Breast epithelium (tissue), 4 donors: ENCODE data around the gene SFSWAP. TPM values are rescaled to one million over a fixed set of nuclear protein-coding genes. Genes with fewer than 3 reads are reported as not detected.

Experiments used
- DNase-seq, 2 donors: peaks; one replicate each; pipeline ENCODE4 v3.0.0-alpha.2; 2019; ENCODE audit warnings: low spot score in 2 of 2
- H3K27ac ChIP-seq, 2 donors: fragments of 200-600 bp; sonication (generic) in 1 of 2; one replicate each; pipeline ENCODE4 v1.5.1; 2016 to 2019; ENCODE audit warnings: mild to moderate bottlenecking in 1 of 2
- H3K27me3 ChIP-seq, 2 donors: fragments of 200-600 bp; sonication (generic) in 1 of 2; one replicate each; pipeline versions ENCODE4 v1.5.1 to v1.6.0; 2017 to 2019; ENCODE audit warnings: control low read depth in 1 of 2, mild to moderate bottlenecking in 1 of 2
- H3K36me3 ChIP-seq: fragments of 200-600 bp; one replicate; pipeline ENCODE4 v1.5.1; 2019
- H3K4me1 ChIP-seq, 2 donors: fragments of 200-600 bp; sonication (generic); one replicate each; pipeline ENCODE4 v1.5.1; 2016 to 2019; ENCODE audit warnings: control low read depth in 1 of 2
- H3K4me3 ChIP-seq, 3 donors: fragments of 200-600 bp; sonication (generic); 1 replicate in 2 of 3; 2 replicates in 1 of 3; pipeline ENCODE4 v1.5.1; 2016 to 2019; ENCODE audit warnings: mild to moderate bottlenecking in 3 of 3, moderate library complexity in 2 of 3
- H3K9me3 ChIP-seq, 2 donors: fragments of 200-600 bp; sonication (generic) in 1 of 2; one replicate each; pipeline ENCODE4 v1.5.1; 2016 to 2019; ENCODE audit warnings: control low read depth in 1 of 2
- POLR2A ChIP-seq: fragments of 450-650 bp; IDR thresholded peaks from one replicate; pipeline ENCODE4 v1.6.1; 2016; ENCODE audit warnings: antibody characterized with exemption, mild to moderate bottlenecking, moderate library complexity
- POLR2AphosphoS5 ChIP-seq, 3 donors: sonication (generic); formaldehyde crosslinking; IDR thresholded peaks; one replicate each; pipeline ENCODE4 v1.6.1; 2017; ENCODE audit warnings: antibody characterized with exemption in 3 of 3
- intact Hi-C: fragments of 100-400 bp; cut with DNase I; formaldehyde crosslinking; loops from one replicate; pipeline ENCODE4 v1.15.1; 2023; ENCODE audit warnings: low total_unique reads
- total RNA-seq, 3 donors: library from RNA; depleted of rRNA; stranded (reverse); fragments of >200 nt; gene quantifications; one replicate each; pipeline ENCODE4 v1.1.0, GENCODE V29; 2016
- TF ChIP-seq, protein P1 (sequence below), 3 donors: fragments of 450-650 bp; IDR thresholded peaks; one replicate each; pipeline ENCODE4 v1.5.1; 2016 to 2017; ENCODE audit warnings: antibody characterized with exemption in 3 of 3, mild to moderate bottlenecking in 3 of 3, moderate library complexity in 3 of 3

The SFSWAP gene
- total RNA-seq, 3 donors from 2014 or later = 34.9 to 54.7 (median 49.8) TPM

DNA sequence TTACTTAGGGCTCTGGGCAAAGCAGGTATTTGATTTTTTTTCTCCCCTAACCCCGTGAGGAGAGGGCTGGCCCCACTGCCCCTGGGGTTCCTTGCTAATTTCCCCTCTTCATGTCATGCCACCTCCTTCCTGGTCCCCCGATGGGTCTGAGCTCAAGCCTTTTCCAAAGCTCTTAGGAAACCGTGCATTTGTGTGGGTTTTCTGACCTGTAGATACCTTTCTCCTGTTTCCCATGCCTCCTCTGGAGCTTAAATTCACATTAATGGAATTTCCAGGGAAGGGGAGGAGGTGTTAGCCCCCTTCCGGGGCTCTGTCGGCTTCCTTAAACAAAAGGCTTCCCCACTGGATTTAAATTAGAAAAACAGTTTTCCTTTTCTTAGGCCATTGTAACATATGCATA lies 12.6 kb downstream of the SFSWAP start:
- H3K27me3 ChIP-seq = no peaks in the 10 kb centered on the region
- no peaks in the 10 kb centered on the region for H3K4me1 ChIP-seq
- intact Hi-C loops = no loop called here

DNA sequence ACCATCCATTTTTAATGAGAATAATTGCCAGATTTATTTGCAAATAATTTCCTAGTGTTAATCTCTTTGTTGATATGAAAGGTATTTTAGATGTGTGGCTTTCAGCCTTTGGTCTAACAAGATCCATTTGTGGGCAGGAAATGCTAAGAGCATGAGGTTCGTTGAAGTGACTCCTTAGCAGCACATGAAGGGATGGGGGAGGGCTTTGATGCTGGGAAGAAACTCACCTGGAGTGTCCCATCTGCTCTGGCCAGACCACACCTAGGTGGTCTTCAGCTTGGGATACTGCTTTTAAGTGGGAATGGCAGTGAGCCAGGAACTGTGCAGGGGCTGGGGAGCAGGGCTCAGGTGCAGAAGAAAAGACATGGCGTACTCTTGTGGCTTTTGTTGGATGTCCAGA lies 13.6 kb downstream of the SFSWAP start:
- H3K4me3 ChIP-seq = no peak overlapping the region
- TF ChIP-seq, protein P1, sequence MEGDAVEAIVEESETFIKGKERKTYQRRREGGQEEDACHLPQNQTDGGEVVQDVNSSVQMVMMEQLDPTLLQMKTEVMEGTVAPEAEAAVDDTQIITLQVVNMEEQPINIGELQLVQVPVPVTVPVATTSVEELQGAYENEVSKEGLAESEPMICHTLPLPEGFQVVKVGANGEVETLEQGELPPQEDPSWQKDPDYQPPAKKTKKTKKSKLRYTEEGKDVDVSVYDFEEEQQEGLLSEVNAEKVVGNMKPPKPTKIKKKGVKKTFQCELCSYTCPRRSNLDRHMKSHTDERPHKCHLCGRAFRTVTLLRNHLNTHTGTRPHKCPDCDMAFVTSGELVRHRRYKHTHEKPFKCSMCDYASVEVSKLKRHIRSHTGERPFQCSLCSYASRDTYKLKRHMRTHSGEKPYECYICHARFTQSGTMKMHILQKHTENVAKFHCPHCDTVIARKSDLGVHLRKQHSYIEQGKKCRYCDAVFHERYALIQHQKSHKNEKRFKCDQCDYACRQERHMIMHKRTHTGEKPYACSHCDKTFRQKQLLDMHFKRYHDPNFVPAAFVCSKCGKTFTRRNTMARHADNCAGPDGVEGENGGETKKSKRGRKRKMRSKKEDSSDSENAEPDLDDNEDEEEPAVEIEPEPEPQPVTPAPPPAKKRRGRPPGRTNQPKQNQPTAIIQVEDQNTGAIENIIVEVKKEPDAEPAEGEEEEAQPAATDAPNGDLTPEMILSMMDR (IDR thresholded peaks at IDR 0.05) = no peak
- no peak for TF ChIP-seq POLR2A
- no peak for TF ChIP-seq POLR2AphosphoS5 (IDR thresholded peaks at IDR 0.05)
- intact Hi-C loops = no loop called here
- peaks cover 38% of the 10 kb centered on the region for H3K36me3 ChIP-seq
- H3K4me1 ChIP-seq = no peaks in the 10 kb centered on the region
- no peak overlapping the region for H3K27ac ChIP-seq
- no peak for DNase-seq
- H3K27me3 ChIP-seq = no peaks in the 10 kb centered on the region
- no peaks in the 10 kb centered on the region for H3K9me3 ChIP-seq

More for the DNA sequence above, 12.6 kb downstream of the SFSWAP start:
- Histone ChIP-seq H3K27ac (no peak overlapping the region), H3K36me3 (peaks cover 34% of the 10 kb centered on the region), H3K9me3 (no peaks in the 10 kb centered on the region), H3K4me3 (no peak overlapping the region)
- DNase-seq = no peak
- TF ChIP-seq POLR2AphosphoS5 (IDR thresholded peaks at IDR 0.05) (no peak), POLR2A (no peak)
- TF ChIP-seq, protein P1 (IDR thresholded peaks at IDR 0.05) = no peak

DNA sequence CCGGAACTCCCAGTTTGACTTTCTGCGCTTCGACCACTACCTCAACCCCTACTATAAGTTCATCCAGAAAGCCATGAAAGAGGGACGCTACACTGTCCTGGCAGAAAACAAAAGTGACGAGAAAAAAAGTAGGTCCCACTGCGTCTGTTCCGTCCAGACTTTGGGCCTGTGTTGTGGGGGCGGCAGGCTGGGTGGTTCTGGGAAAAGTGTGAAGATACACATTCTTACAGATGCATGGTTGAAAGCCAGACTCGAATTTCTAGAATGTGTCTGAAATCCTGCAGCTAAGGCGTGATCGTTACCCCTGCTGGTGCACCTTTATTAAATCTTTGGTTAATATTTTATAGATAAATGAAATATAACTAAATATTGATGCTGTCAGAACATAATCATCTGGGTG lies 14.6 kb downstream of the SFSWAP start:
- H3K4me1 ChIP-seq = no peaks in the 10 kb centered on the region
- H3K36me3 ChIP-seq = peaks cover 28% of the 10 kb centered on the region
- H3K27me3 ChIP-seq = no peaks in the 10 kb centered on the region
- H3K27ac ChIP-seq = no peak overlapping the region
- no peak for DNase-seq
- intact Hi-C loops = no loop called here
- H3K4me3 ChIP-seq = no peak overlapping the region
- no peaks in the 10 kb centered on the region for H3K9me3 ChIP-seq
- TF ChIP-seq, protein P1 (IDR thresholded peaks at IDR 0.05) = no peak

DNA sequence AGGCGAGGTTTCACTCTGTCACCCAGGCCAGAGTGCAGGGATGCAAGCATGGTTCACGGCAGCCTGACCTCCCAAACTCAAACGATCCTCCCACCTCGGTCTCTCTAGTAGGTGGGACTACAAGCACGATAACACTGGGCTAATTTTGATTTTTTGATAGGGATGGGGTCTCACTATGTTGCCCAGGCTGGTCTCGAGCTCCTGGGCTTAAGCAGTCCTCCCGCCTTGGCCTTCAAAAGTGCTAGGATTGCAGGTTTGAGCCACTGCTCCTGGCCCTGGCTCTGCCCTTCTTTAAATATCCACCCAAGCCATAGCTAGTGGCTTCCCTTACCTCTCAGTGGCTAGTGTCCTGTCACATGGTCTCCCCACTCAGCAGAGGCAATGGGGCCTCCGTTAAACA lies 17.8 kb downstream of the SFSWAP start:
- Histone ChIP-seq H3K4me3 (no peak overlapping the region), H3K27ac (no peak overlapping the region), H3K27me3 (no peaks in the 10 kb centered on the region), H3K36me3 (peaks cover 18% of the 10 kb centered on the region), H3K4me1 (no peaks in the 10 kb centered on the region), H3K9me3 (no peaks in the 10 kb centered on the region)
- TF ChIP-seq POLR2A (no peak), POLR2AphosphoS5 (IDR thresholded peaks at IDR 0.05) (no peak)
- TF ChIP-seq, protein P1 (IDR thresholded peaks at IDR 0.05) = no peak
- intact Hi-C loops = no loop called here
- no peak for DNase-seq

DNA sequence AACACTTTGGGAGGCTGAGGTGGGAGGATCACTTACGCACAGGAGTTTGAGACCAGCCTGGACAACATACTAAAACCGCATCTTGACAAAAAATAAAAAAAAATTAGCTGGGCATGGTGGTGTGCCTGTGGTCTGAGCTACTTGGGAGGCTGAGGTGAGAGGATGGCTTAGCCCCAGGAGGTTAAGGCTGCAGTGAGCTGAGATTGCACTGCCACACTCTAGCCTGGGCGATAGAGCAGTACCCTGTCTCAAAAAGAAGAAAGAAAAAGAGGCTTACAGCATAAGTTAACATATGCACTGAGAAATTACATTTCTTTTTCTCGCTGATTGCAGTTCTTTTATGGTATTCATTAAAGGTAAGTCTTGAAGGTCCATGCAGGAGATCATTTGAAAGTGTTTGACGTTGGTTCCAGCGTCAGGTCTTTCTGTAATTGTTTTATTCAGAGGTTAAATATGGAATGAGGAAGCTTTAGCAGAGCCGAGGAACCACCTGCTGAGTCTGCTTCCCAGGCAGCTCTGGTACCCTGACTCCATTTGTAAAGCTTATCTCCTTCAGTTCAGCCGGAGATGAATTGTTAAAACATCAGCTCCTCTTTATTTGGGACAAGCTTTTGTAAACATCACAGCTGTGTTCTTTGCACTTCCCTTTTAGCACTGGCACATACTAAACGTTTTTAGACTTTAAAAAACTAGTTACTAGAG lies 18.5 kb downstream of the SFSWAP start:
- H3K36me3 ChIP-seq = peaks cover 18% of the 10 kb centered on the region
- intact Hi-C loops = no loop called here
- TF ChIP-seq POLR2AphosphoS5 (IDR thresholded peaks at IDR 0.05) (no peak), POLR2A (no peak)
- TF ChIP-seq, protein P1 (IDR thresholded peaks at IDR 0.05) = no peak

More for the DNA sequence above, 18.5 kb downstream of the SFSWAP start:
- H3K27me3 ChIP-seq = no peaks in the 10 kb centered on the region
- no peaks in the 10 kb centered on the region for H3K9me3 ChIP-seq
- no peaks in the 10 kb centered on the region for H3K4me1 ChIP-seq
- no peak overlapping the region for H3K27ac ChIP-seq
- no peak overlapping the region for H3K4me3 ChIP-seq
- no peak for DNase-seq
